Tibial nerve (tissue), 4 donors: ENCODE measurements around the gene AREG. TPM values are rescaled to one million over a fixed set of nuclear protein-coding genes. Genes with fewer than 3 reads are reported as not detected.

Source experiments
- DNase-seq, 2 donors: peaks; one replicate each; pipeline ENCODE4 v3.0.0-alpha.2; 2019; ENCODE audit warnings: low spot score in 2 of 2
- H3K27ac ChIP-seq, 4 donors: fragments of 200-600 bp; sonication (generic) in 3 of 4; one replicate each; pipeline ENCODE4 v1.5.1; 2017 to 2019; ENCODE audit warnings: mild to moderate bottlenecking in 1 of 4
- H3K27me3 ChIP-seq, 2 donors: fragments of 200-600 bp; sonication (generic) in 1 of 2; one replicate each; pipeline versions ENCODE4 v1.5.1 to v1.6.0; 2017 to 2019
- H3K36me3 ChIP-seq, 3 donors: fragments of 200-600 bp; sonication (generic); one replicate each; pipeline ENCODE4 v1.5.1; 2018 to 2019
- H3K4me1 ChIP-seq, 4 donors: fragments of 200-600 bp; sonication (generic) in 3 of 4; one replicate each; pipeline ENCODE4 v1.5.1; 2017 to 2019
- H3K4me3 ChIP-seq, 4 donors: fragments of 200-600 bp; sonication (generic) in 3 of 4; one replicate each; pipeline ENCODE4 v1.5.1; 2017 to 2019; ENCODE audit warnings: mild to moderate bottlenecking in 1 of 4, moderate library complexity in 1 of 4
- H3K9me3 ChIP-seq, 4 donors: fragments of 200-600 bp; sonication (generic) in 3 of 4; one replicate each; pipeline ENCODE4 v1.5.1; 2017 to 2019
- CTCF ChIP-seq, 5 experiments: fragments of 200-600 bp in 3 of 5; fragments of 450-650 bp in 2 of 5; sonication (generic) in 3 of 5; IDR thresholded peaks; one replicate each; pipeline ENCODE4 v1.5.1; 2016 to 2019; ENCODE audit warnings: antibody characterized with exemption in 5 of 5, mild to moderate bottlenecking in 3 of 5, moderate library complexity in 2 of 5
- EP300 ChIP-seq, 2 donors: sonication (generic); formaldehyde crosslinking; IDR thresholded peaks; one replicate each; pipeline ENCODE4 v1.6.1; 2017; ENCODE audit warnings: antibody characterized with exemption in 2 of 2, mild to moderate bottlenecking in 1 of 2
- POLR2A ChIP-seq, 2 donors: fragments of 450-650 bp; IDR thresholded peaks; one replicate each; pipeline ENCODE4 v1.6.1; 2017; ENCODE audit warnings: antibody characterized with exemption in 2 of 2, mild to moderate bottlenecking in 2 of 2, moderate library complexity in 2 of 2
- WGBS, 2 donors: methylation state at CpG; one replicate each; pipeline ENCODE4 v1.1.5; 2018; 5-methylcytosine and 5-hydroxymethylcytosine counted together
- total RNA-seq, 4 donors: library from RNA; depleted of rRNA; stranded (reverse); fragments of >200 nt; gene quantifications; one replicate each; pipeline ENCODE4 v1.1.0, GENCODE V29; 2016

AREG gene
- total RNA-seq, 4 donors from 2014 or later = 4.0 to 12.9 (median 7.2) TPM

- 25 to 26% methylated on average over 1 of the region's 1 CpG for WGBS, 2 donors
- H3K4me1 ChIP-seq = no peaks in the 10 kb centered on the region
- TF ChIP-seq CTCF (IDR thresholded peaks at IDR 0.05) = no peak
- no peak for TF ChIP-seq POLR2A (IDR thresholded peaks at IDR 0.05)
- no peak for TF ChIP-seq EP300 (IDR thresholded peaks at IDR 0.05)
These were observed 21.8 kb upstream of the AREG start for GRCh38 chr4:74423104-74423503.

DNA sequence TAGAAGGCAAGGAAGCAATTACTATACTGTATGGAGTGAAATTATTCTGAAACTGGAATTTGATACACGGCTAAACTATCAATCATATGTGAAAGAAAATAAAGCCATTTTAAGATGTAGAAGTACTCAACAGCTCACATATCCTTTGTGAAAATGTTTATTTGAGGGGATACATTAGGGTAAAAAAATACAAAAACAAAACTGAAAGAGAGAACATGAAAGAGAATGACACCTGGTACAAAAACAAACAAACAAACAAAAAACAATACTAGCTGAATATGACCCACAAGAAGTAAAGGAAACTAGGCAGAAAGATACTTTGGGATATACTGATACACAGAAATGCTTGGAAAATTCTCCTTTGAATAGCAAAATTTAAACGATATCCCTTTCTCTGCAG lies 20.8 kb upstream of the AREG start:
- no peaks in the 10 kb centered on the region for H3K9me3 ChIP-seq
- no peaks in the 10 kb centered on the region for H3K27me3 ChIP-seq
- no peaks in the 10 kb centered on the region for H3K4me1 ChIP-seq
- TF ChIP-seq CTCF (IDR thresholded peaks at IDR 0.05) (no peak), POLR2A (IDR thresholded peaks at IDR 0.05) (no peak), EP300 (IDR thresholded peaks at IDR 0.05) (no peak)
- no peak for DNase-seq
- H3K4me3 ChIP-seq = no peak overlapping the region
- no peaks in the 10 kb centered on the region for H3K36me3 ChIP-seq
- no peak overlapping the region for H3K27ac ChIP-seq
- WGBS, 2 donors = 85 to 92% methylated on average over 2 of the region's 2 CpGs

More at GRCh38 chr4:74423104-74423503, 21.8 kb upstream of the AREG start:
- Histone ChIP-seq H3K27me3 (no peaks in the 10 kb centered on the region), H3K36me3 (no peaks in the 10 kb centered on the region), H3K4me3 (no peak overlapping the region), H3K9me3 (no peaks in the 10 kb centered on the region), H3K27ac (no peak overlapping the region)
- DNase-seq = no peak

DNA sequence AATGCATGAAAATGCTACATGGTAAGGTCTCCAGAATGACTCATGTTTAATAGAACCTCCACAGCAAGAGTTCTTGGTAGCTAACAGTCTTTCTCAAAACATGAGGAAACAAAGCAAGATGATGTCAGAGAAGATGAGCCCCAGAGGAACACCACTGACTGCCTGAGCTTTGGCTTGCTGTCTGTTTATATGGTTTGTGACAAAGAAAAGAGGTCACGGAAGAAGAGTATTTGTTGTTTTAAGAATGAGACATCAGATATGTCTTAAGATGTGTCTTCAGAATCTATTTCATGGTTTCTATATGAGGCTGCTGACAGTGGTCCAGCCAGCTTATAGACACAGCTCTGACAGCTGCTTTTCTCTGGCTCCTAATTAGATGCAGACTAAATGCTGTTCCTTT lies 18.8 kb upstream of the AREG start:
- no peak for DNase-seq
- Histone ChIP-seq H3K4me3 (no peak overlapping the region), H3K27me3 (no peaks in the 10 kb centered on the region), H3K9me3 (no peaks in the 10 kb centered on the region), H3K4me1 (no peaks in the 10 kb centered on the region), H3K36me3 (no peaks in the 10 kb centered on the region), H3K27ac (no peak overlapping the region)
- 63 to 65% methylated on average over 1 of the region's 1 CpG for WGBS, 2 donors
- no peak for TF ChIP-seq EP300 (IDR thresholded peaks at IDR 0.05)
- no peak for TF ChIP-seq POLR2A (IDR thresholded peaks at IDR 0.05)
- TF ChIP-seq CTCF (IDR thresholded peaks at IDR 0.05) = no peak

- Histone ChIP-seq H3K4me3 (no peak overlapping the region), H3K36me3 (no peaks in the 10 kb centered on the region), H3K9me3 (no peaks in the 10 kb centered on the region), H3K4me1 (no peaks in the 10 kb centered on the region), H3K27ac (no peak overlapping the region), H3K27me3 (no peaks in the 10 kb centered on the region)
- TF ChIP-seq EP300 (IDR thresholded peaks at IDR 0.05) = no peak
- no peak for TF ChIP-seq CTCF (IDR thresholded peaks at IDR 0.05)
- no peak for TF ChIP-seq POLR2A (IDR thresholded peaks at IDR 0.05)
- no peak for DNase-seq
These were observed 16.7 kb upstream of the AREG start for GRCh38 chr4:74428276-74428675.

- Histone ChIP-seq H3K27me3 (no peaks in the 10 kb centered on the region), H3K4me3 (no peak overlapping the region), H3K27ac (no peak overlapping the region), H3K36me3 (no peaks in the 10 kb centered on the region), H3K4me1 (no peaks in the 10 kb centered on the region), H3K9me3 (no peaks in the 10 kb centered on the region)
- 69 to 75% methylated on average over 11 of the region's 11 CpGs for WGBS, 2 donors
- no peak for DNase-seq
- no peak for TF ChIP-seq POLR2A (IDR thresholded peaks at IDR 0.05)
- peak; percentile 47 to 60 for TF ChIP-seq EP300 (IDR thresholded peaks at IDR 0.05)
- no peak for TF ChIP-seq CTCF (IDR thresholded peaks at IDR 0.05)
These were observed 13.7 kb upstream of the AREG start for GRCh38 chr4:74431113-74431826.
